Medulla oblongata (tissue), 1 donor: ENCODE results near the gene HCLS1.
"Not testable (repeated sequence)": the region's sequence is repeated elsewhere in the genome, so short reads cannot be mapped to it uniquely, and the experiment has no call there.

Experiments
- DNase-seq: peaks from one replicate; pipeline ENCODE4 v3.0.0-alpha.2; 2015; ENCODE audit errors: extremely low spot score

HCLS1 gene

DNA sequence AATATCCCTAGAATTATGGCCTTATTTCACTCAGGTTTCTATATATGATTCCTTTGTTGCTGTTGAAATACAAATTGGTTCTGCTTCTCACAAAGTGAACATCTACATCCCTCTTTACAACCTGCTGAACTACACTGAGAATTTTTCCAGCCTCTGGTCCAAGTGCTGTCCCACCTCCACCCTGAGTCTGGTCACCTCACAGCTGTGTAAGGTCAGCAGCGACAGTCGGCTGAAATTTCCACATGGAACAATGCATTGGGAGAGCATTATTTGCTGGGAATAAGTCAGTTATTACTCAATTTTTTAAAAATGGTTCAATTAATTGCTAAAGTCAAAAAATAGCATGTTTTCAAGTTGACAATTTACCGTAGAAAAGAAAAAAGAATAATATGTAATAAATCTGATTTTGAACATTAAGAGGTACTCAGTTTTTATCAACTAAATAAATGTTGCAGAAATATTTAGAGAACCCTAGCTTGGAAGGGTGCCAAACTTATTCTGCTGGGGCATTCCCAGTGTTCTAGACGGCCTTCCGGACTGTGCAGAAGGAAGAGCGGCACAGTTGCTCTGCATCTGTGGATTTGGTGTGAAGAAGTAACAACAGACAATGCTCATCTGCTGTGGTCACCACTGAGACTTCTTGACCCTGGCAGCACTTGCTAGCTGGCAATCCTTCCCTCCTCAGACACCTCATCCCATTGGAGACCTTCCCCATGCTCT, 1.8 kb downstream of the HCLS1 start:
- DNase-seq = no peak

DNA sequence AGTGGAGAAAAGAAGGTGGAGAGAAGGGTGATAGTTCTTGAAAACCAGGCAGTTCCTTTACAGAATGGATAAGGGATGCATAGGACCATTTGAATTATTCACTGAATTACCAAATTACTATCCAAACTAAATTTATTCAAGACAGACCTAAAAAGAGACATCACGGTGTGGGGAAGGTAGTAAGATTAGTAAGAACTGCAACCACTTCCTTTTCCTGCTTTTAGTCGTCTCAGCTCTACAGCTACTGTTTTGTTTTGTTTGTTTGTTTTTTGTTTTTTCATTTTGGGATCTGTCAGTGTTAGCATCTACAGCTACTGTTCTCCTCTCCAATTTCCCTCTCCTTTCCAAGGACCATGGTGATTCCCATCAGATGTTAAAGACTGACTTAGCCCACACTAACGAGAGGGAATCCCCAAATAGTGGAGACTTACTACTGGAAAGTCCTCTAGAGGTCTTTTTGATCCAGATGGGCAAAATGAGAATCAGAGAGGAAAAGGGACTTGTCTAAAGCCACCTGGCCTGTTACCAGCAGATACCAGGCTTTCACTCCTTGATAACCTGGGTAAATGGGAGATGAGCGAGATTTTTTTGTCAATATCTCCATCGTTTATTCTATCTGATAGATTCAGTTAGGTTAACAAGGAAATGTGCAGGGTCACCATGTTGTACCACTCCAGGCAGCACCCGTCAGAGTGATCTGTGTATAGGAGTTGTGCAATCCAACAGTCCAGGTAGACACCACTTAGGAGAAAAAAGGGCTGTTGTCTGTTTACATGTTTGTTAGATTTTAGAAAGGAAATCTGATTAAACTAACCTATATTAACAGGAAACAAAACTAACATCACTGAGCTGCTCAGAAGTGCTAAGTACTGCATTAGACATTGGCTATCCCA, 6.0 kb downstream of the HCLS1 start:
- no peak for DNase-seq

DNA sequence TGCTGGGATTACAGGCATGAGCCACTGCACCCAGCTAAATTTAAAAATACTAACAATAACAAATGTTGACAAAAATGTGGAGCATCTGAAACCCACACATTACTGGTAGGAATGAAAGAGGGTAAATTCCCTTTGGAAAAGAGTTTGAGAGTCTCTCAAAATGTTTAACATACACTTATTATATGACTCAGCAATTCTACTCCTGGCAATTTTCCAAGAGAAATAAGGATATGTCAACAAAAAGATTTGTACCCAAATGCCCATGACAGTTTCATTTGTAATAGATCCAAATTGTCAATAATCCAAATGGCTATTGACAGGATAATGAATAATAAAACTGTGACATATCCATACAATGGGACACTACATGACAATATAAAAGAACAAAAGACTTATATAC, 9.0 kb downstream of the HCLS1 start:
- no peak for DNase-seq

DNA sequence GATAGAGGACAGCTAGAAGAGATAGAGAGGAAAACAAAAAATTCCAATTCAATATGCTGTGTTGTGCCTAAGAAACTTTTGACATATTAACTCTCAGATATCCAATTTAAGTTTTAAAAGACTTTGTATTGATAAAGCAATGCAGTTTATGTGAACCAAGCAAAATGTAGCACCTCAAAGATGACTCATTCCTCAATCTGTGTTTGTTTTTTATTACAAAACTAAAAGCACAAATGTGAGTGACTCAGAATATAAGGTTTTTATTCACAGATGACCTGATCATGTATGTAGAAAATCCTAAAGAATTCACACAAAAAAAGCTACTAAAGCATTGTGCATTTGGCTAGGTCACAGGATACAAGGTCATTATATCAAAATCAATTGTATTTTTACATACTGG, 11.1 kb downstream of the HCLS1 start:
- DNase-seq = no peak

DNA sequence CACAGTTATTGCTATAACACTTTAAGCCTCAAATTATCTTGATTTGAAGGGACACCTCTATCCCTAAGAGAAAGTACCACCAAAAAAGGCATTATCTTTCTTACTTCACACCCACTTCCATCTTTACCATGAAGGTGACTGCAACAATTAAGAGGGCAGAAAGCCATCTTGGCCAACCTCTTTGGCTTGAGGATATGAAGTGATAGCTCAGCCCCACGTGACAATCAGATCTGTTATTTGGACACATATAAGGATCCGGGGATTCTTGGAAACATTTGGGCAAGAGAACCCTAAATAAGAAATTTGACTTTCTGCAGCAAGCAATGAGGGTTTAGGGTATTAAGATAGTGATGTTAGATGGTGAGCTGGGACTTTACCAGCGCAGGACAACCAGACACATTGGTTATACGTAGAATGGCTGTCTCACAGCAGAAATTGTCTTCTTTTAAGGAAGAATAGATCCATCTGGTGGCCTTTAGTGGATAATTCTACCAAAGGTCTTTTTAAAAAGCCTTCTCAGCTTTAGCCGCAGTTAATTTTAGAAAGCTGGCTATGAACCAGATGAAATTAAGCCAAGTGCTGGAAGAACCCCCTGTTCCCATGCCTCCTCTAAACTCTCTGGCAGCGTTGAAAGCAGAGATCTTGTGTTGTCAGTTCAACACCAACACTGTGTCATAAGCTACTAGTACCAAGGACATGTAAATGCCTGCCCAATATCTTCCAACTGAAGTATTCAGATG, 12.3 kb downstream of the HCLS1 start:
- peak; percentile 62 for DNase-seq

DNA sequence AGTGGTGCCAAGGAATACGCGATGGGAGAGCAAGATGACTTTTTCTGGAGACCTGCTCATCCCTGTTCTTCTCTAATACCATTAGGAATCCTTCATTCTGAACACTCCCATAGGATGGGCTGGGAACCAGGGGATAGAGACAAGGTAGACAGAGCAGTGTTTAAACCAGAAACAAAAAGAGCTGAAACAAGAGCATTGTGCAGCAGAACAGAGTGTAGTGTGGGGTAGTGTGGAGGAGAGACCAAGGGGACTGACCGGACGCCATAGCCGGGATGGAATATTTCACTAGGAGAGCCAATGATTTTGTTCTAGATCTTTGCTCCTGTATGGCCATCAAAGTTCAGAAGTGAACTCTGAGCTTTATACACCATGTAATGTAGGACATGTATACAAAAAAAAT, 15.6 kb downstream of the HCLS1 start:
- no peak for DNase-seq

DNA sequence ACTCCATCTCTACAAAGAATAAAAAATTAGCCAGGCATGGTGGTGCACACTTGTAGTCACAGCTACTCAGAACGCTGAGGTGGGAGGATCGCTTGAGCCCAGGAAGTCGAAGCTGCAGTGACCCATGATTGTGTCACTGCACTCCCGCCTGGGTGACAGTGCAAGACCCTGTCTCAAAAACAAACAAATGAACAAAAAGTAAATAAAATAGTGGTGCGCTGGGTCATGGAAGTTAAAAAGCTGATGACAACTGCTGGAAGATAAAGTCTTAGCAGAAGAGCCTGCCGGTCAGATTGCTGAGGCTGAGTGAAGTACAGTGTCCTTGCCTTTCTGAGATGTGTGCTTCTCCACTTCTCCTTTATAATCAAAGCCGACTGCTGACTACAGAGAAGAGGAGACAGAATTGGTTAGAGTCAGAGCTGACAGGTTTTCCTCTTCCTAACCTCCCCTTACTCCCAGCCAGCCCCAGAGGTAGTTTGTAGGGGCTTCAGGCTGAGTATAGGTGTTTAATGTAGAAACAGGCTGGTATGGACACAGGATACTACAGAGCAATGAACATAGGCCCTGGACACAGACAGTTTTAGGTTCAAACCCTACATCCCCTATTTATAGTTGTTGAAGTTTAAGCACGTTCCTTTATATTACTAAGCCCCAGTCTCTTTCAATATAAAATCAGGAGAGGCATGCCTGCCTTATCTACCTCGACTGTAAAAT, 17.9 kb downstream of the HCLS1 start:
- no peak for DNase-seq

DNA sequence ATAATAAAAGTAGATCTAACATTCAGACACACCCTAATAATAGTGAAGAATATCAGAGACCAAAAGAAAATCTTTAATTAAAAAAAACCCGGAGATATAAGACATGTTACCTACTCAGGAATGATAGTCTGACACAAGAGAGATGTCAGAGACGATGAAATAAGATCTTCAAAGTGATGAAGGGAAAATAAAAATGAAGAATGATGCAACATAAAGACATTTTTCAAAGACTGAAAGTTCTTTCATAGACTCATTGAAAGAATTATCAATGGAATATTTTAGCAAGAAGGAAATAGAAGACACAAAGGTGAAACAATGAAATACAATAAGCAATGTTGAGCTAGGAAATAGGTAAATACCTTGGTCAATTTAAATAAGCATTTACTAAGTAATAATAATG, 19.6 kb downstream of the HCLS1 start:
- DNase-seq = no peak

DNA sequence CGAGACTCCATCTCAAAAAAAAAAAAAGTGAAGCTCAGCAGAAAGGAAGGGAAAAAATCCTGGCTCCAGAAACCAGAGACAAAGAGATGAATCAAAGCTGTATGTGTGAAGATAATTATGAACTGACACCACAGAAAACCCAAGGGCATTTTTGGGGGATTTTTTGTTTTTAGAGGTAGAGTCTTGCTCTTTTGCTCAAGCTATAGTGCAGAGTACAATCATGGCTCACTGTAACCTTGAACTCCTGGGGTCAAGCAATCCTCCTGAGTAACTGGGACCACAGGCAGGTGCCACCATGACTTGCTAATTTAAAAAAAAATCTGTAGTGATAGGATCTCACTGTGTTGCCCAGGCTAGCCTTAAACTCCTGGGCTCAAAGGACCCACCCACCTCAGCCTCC, 22.8 kb downstream of the HCLS1 start:
- no peak for DNase-seq

DNA sequence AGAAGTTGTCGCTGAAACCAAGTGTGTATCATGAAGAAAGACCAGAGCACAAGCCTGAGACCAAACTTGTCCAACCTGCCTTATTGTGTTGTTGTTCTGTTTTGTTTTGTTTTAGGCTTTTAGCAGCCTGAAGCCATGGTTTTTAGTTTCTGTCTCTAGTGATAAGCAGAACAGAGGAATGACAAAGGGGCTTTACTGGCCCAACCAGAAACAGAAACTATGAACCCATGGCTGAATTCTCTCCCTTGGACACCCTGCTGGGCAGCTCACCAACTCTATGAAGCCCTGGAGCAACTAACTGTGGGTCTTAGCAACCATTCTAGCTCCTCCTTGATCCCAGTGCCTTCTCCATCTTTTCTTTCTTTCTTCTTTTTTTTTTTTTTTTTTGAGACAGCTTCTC, 30.3 kb downstream of the HCLS1 start:
- DNase-seq = no peak

DNA sequence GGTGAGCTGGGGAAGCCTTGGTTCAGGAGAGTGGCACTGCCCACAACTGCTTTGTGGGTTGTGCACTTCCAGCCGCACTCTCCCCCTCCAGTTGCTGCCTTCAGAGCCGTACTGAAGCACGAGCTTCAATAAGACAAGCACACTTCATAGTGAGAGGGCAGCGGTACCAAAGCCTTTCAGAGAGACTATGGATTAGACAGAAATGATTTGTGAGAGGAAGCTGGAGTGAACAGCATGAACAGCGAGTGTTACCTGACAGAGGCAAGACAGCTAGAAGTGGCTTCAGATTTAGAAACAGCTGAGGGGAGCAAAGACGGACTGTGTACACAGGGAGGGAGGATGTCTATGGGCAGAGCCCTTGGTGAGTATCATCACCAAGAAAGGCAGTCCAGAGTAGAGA, 31.1 kb downstream of the HCLS1 start:
- no peak for DNase-seq

DNA sequence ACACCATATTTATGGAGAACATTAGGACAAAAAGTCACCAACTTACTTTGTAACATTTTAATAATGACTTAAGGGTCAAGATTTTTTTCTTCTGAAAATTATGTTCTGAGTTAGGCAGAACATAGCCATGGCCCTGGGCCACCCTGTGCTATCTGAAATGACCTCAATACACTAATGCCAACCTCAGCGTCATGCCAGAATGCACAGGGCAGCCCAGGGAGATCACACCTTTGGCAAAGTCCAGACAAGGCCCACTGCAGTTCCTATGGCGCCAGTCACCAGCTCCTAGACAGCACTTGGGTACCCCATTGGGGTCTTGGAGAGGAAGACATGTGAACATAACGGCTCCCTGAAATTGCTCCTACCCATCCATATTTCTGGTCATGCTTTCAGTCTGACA, 33.1 kb downstream of the HCLS1 start:
- no peak for DNase-seq

DNA sequence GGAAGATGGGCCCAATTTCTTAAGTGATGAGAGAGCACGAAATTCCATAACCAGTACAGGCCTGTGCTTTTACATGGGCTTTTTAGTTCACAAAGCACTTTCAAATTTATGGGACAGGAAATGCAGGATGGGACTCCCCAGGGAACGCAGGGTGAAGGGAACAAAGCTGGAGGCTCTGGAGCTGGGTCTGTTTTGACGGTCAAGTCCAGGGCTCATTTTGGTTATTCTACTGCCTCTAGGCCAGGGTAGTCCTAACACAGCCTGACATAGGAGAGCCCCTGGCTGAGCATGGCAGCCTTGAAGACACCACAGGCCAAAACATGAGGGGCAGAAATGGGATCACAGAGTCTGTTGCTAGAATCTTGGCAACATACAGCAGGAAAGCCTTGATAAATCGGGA, 33.5 kb downstream of the HCLS1 start:
- no peak for DNase-seq

DNA sequence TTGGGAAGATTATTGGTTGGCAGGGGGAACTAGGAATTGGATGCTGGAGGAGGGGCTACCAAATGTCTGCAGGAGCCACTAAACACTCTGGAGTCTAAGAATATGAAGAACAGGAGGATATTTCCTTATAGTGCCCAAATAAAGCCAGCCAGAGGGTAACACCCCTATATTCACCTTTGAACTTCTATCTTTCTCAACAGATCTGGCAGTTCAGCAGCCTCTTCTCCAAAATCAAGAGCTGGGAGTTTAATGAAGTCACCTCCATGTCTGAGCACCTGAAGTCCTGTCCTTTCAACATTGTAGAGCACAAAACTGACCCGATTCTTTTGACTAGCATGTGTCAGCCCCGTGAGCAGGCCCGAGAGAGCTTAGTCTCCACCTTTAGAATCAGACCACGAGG, 34.2 kb downstream of the HCLS1 start:
- no peak for DNase-seq

DNA sequence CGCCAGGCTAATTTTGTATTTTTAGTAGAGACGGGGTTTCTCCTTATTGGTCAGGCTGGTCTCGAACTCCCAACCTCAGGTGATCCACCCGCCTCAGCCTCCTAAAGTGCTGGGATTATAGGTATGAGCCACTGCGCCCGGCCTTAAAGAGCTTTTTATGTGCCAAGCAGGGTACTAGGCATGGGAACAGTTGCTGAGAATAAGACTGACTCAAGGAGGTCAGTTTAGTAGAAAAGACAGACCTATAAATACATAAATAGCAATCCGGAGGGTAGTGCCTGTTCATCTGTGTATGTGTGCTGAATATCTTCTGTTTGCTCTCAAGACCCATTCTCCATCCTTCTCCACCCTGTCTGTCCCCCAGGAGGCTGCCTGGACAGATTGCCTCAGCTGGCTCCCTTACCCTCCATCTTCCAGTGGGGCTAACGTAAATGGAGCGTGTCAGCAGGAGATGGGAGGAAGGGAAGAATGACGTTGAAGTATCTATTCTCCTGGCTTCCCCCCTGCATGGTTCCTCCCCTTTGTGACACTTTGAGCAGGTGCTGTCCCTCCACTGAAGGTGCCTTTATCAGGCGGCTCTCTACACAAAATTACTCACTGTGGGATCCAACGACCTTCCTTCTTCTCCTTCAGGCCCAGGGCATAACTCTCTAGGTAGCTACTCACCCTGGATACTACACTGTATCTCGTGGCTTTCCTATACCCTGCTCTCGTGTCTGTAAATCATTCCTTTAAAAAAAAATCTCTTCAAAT, 36.4 kb downstream of the HCLS1 start:
- no peak for DNase-seq

DNA sequence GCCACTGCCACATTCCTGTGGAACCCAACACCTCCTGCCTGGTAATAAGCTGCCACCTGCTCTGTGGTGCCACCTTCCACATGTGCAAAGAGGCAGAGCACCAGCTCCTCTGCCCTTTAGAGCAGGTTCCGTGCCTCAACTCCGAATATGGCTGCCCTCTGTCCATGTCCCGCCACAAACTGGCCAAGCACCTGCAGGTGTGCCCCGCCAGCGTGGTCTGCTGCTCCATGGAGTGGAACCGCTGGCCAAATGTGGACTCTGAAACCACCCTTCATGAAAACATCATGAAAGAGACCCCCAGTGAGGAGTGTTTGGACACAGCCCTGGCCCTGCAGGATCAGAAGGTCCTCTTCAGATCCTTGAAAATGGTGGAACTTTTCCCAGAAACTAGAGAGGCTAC, 39.2 kb downstream of the HCLS1 start:
- no peak for DNase-seq

DNA sequence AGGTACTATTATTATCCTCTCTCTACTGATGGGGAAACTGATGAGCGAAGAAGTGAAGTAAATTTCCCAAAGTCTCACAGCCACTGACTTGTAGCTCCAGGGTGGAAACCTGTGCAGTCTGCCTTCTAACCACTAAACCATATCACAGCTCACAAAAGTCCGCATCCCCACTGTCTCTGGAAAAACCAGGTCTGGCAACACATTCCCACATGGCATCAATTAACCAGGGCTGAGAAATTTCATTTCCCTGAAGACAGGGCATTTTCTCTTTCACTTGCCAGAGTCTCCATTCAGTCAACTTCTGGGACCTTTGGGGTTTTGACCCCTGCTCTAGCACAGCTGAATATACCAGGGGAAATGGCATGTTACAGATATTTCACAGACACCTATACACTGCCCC, 41.0 kb downstream of the HCLS1 start:
- no peak for DNase-seq

DNA sequence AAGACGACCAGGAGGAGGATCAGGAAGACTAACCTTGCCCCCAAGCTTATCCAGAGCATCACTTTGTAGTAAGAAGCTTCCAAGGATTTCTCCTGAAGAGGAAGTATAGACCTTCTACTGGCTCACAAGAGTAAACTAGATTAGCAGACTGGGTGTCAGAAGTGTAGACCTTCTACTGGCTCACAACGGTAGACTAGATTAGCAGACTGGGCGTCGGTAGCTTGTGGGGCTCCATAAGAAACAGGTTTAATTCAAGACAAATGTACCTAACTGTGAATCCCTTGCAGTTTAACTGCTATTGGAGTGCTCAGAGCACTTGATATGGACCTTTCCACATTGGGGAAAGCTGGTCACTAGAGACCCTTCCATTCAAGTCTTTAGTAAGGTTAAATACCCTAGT, 54.6 kb downstream of the HCLS1 start:
- DNase-seq = no peak

DNA sequence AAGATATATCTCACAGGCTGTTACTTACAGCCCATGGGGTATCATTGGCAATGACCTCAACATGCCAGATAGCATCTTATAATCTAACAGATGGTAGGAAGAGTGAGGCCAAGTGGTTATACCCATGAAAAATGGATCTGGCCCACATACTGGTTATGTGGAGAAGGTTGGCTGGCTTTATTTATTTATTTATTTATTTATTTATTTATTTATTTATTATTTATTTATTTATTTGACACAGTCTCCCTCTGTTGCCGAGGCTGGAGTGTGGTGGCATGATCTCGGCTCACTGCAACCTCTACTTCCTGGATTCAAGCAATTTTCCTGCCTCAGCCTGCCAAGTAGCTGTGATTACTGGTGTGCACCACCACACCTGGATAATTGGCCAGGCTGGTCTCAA, 55.9 kb downstream of the HCLS1 start:
- DNase-seq = no peak

DNA sequence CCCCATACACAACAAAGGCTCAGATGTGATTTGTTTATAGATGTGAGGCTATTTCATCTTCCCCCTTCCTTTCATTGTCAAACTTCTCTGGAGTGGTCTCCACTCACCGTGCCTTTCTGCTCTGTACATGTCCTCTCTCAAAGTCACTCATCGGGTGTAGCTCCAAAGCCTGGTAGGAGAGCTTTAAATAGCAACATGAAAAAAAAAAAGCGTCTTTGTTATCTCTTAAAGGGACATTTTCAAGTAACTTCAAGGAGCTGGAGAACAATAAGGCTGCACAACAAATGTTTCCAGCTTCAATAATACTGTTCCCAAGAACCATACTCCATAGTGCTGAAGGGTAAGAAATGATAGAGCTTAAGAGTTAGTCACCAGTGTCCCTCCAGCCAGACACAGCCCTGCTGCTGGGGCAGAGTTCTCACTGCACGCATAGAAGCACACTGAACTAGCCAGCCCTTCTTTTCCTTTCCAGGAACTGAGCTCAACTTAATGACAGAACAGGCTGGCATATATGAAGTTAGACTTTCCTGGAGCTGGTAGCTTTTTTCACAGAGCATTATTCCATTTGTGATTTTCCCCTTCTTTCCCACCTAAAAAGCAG, 59.4 kb downstream of the HCLS1 start:
- no peak for DNase-seq

DNA sequence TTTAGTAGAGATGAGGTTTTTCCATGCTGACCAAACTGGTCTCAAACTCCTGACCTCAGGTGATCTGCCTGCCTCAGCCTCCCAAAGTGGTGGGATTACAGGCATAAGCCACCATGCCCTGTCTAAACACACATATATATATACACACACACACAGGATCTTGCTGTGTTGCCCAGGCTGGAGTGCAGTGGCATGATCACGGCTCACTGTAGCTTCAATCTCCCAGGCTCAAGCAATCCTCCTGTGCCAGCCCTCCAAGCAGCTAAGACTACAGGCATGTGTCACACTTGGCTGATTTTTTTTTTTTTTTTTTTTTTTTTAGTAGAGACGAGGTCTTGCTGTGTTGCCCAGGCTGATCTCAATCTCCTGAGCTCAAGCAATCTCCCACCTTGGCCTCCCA, 60.8 kb downstream of the HCLS1 start:
- DNase-seq = not testable (repeated sequence)
